Fibroblast of skin of scalp (primary cell): ENCODE data around the gene NLGN1.

Experiments used
- DNase-seq: peaks from one replicate; pipeline ENCODE4 v3.0.0-alpha.2; 2013

The NLGN1 gene

GRCh38 chr3:174233511-174233910 lies 836.0 kb downstream of the NLGN1 start:
- DNase-seq = no peak

GRCh38 chr3:174242311-174243041 lies 844.9 kb downstream of the NLGN1 start:
- no peak for DNase-seq

GRCh38 chr3:174243171-174243570 lies 845.6 kb downstream of the NLGN1 start:
- peak; percentile 38 for DNase-seq

GRCh38 chr3:174247687-174248152 lies 850.2 kb downstream of the NLGN1 start:
- DNase-seq = no peak

- no peak for DNase-seq
Measured at GRCh38 chr3:174251681-174252080, 854.1 kb downstream of the NLGN1 start.

- no peak for DNase-seq
Measured at GRCh38 chr3:174253196-174253823, 855.8 kb downstream of the NLGN1 start.

- no peak for DNase-seq
Measured at GRCh38 chr3:174253940-174254339, 856.4 kb downstream of the NLGN1 start.

GRCh38 chr3:174255454-174255853 lies 857.9 kb downstream of the NLGN1 start:
- no peak for DNase-seq

- DNase-seq = peak; percentile 55
Measured at GRCh38 chr3:174266476-174266875, 868.9 kb downstream of the NLGN1 start.

GRCh38 chr3:174268061-174268460 lies 870.5 kb downstream of the NLGN1 start:
- no peak for DNase-seq

GRCh38 chr3:174268586-174268985 lies 871.0 kb downstream of the NLGN1 start:
- no peak for DNase-seq

GRCh38 chr3:174270841-174271240 lies 873.3 kb downstream of the NLGN1 start:
- peak; percentile 78 for DNase-seq

GRCh38 chr3:174275336-174275735 lies 877.8 kb downstream of the NLGN1 start:
- no peak for DNase-seq

GRCh38 chr3:174276826-174277225 lies 879.3 kb downstream of the NLGN1 start:
- no peak for DNase-seq

GRCh38 chr3:174278094-174278493 lies 880.5 kb downstream of the NLGN1 start:
- DNase-seq = no peak

- no peak for DNase-seq
Measured at GRCh38 chr3:174280186-174280585, 882.6 kb downstream of the NLGN1 start.

GRCh38 chr3:174285242-174285864 lies 887.8 kb downstream of the NLGN1 start:
- DNase-seq = no peak

GRCh38 chr3:174287705-174288104 lies 890.2 kb downstream of the NLGN1 start:
- DNase-seq = no peak

GRCh38 chr3:174294616-174295015 lies 897.1 kb downstream of the NLGN1 start:
- DNase-seq = peak; percentile 5

GRCh38 chr3:174295306-174296092 lies 898.0 kb downstream of the NLGN1 start:
- peak; percentile 84 for DNase-seq

GRCh38 chr3:174302746-174303315 lies 905.3 kb downstream of the NLGN1 start:
- no peak for DNase-seq

GRCh38 chr3:174303907-174304560 lies 906.5 kb downstream of the NLGN1 start:
- no peak for DNase-seq
